SK-N-SH treated with all-trans-retinoic acid at 6 μM for 48 hours (cell line): ENCODE results near the gene NLRP9.

Experiments used
- ATAC-seq: fragments of 200-7000 bp; cut with Tn5 transposase; 3 replicates; pipeline ENCODE4 v1.9.1; 2020; ENCODE audit warnings: mild to moderate bottlenecking, moderate library complexity
- BACH2 ChIP-seq: fragments of 250-450 bp; sonication (Bioruptor Pico); IDR thresholded peaks from 2 replicates; pipeline ENCODE4 v1.9.0; 2021; ENCODE audit warnings: mild to moderate bottlenecking, borderline replicate concordance
- CREB5 ChIP-seq: fragments of 250-450 bp; sonication (Bioruptor Pico); IDR thresholded peaks from 2 replicates; pipeline ENCODE4 v1.5.1; 2020; ENCODE audit warnings: low read depth, mild to moderate bottlenecking, moderate library complexity
- CSDC2 ChIP-seq: fragments of 250-450 bp; sonication (Bioruptor Pico); IDR thresholded peaks from 2 replicates; pipeline ENCODE4 v1.5.0; 2020; ENCODE audit warnings: mild to moderate bottlenecking, moderate library complexity
- CSRNP3 ChIP-seq: fragments of 250-450 bp; sonication (Bioruptor Pico); IDR thresholded peaks from 2 replicates; pipeline ENCODE4 v1.5.1; 2021; ENCODE audit warnings: mild to moderate bottlenecking, moderate library complexity
- GLIS3 ChIP-seq: fragments of 250-450 bp; sonication (Bioruptor Pico); IDR thresholded peaks from 2 replicates; pipeline ENCODE4 v1.5.0; 2020; ENCODE audit warnings: mild to moderate bottlenecking, moderate library complexity
- ISL1 ChIP-seq: fragments of 250-450 bp; sonication (Bioruptor Pico); IDR thresholded peaks from 2 replicates; pipeline ENCODE4 v2.1.2; 2022; ENCODE audit warnings: mild to moderate bottlenecking, moderate library complexity
- OSR1 ChIP-seq: fragments of 250-450 bp; sonication (Bioruptor Pico); IDR thresholded peaks from 2 replicates; pipeline ENCODE4 v1.8.0; 2022; ENCODE audit warnings: moderate library complexity, mild to moderate bottlenecking, inconsistent platforms
- POU6F1 ChIP-seq: fragments of 250-450 bp; sonication (Bioruptor Pico); IDR thresholded peaks from 2 replicates; pipeline ENCODE4 v1.8.0; 2021; ENCODE audit warnings: low read depth, mild to moderate bottlenecking, moderate library complexity, borderline replicate concordance
- PPARA ChIP-seq: fragments of 250-450 bp; sonication (Bioruptor Pico); IDR thresholded peaks from 2 replicates; pipeline ENCODE4 v1.5.0; 2020; ENCODE audit warnings: mild to moderate bottlenecking, borderline replicate concordance
- RARB ChIP-seq: fragments of 250-450 bp; sonication (Bioruptor Pico); IDR thresholded peaks from 2 replicates; pipeline ENCODE4 v1.8.0; 2021; ENCODE audit warnings: mild to moderate bottlenecking, moderate library complexity
- SNAI2 ChIP-seq: fragments of 250-450 bp; sonication (Bioruptor Pico); IDR thresholded peaks from 2 replicates; pipeline ENCODE4 v1.5.0; 2020; ENCODE audit warnings: mild to moderate bottlenecking, moderate library complexity
- TCF4 ChIP-seq: fragments of 250-450 bp; sonication (Bioruptor Pico); IDR thresholded peaks from 2 replicates; pipeline ENCODE4 v1.8.0; 2021; ENCODE audit warnings: mild to moderate bottlenecking, moderate library complexity, borderline replicate concordance
- TOX ChIP-seq: fragments of 250-450 bp; sonication (Bioruptor Pico); IDR thresholded peaks from 2 replicates; pipeline ENCODE4 v1.8.0; 2021; ENCODE audit warnings: mild to moderate bottlenecking, moderate library complexity, borderline replicate concordance
- TSHZ2 ChIP-seq: fragments of 250-450 bp; sonication (Bioruptor Pico); IDR thresholded peaks from 2 replicates; pipeline ENCODE4 v1.5.0; 2020; ENCODE audit warnings: mild to moderate bottlenecking, moderate library complexity
- ZC3H10 ChIP-seq: fragments of 250-450 bp; sonication (Bioruptor Pico); IDR thresholded peaks from 2 replicates; pipeline ENCODE4 v1.5.1; 2021; ENCODE audit warnings: mild to moderate bottlenecking, moderate library complexity
- ZFP3 ChIP-seq: fragments of 250-450 bp; sonication (Bioruptor Pico); IDR thresholded peaks from 2 replicates; pipeline ENCODE4 v1.5.0; 2020; ENCODE audit warnings: mild to moderate bottlenecking, moderate library complexity
- ZFP30 ChIP-seq: fragments of 450-650 bp; formaldehyde crosslinking; IDR thresholded peaks from 2 replicates; pipeline ENCODE4 v1.5.0; 2022; ENCODE audit warnings: mild to moderate bottlenecking, moderate library complexity
- ZNF565 ChIP-seq: fragments of 450-650 bp; formaldehyde crosslinking; conservative IDR thresholded peaks from 2 replicates; pipeline ENCODE4 v1.5.0; 2020; ENCODE audit warnings: low read depth, mild to moderate bottlenecking, moderate library complexity
- ZNF70 ChIP-seq: fragments of 450-650 bp; formaldehyde crosslinking; IDR thresholded peaks from 2 replicates; pipeline ENCODE4 v1.5.0; 2020; ENCODE audit warnings: mild to moderate bottlenecking, moderate library complexity
- ZNF8 ChIP-seq: fragments of 450-650 bp; formaldehyde crosslinking; IDR thresholded peaks from 2 replicates; pipeline ENCODE4 v1.5.0; 2020; ENCODE audit warnings: mild to moderate bottlenecking, moderate library complexity

Gene NLRP9

GRCh38 chr19:55677572-55678028 lies 60.6 kb downstream of the NLRP9 start:
- ATAC-seq, result no peak
- TF ChIP-seq SNAI2 (no peak), BACH2 (CRISPR knock-in tag) (no peak), ZNF70 (CRISPR knock-in tag) (no peak), TOX (CRISPR knock-in tag) (no peak), ZC3H10 (no peak), PPARA (CRISPR knock-in tag) (no peak)

- TF ChIP-seq CREB5 (CRISPR knock-in tag) (no peak), POU6F1 (CRISPR knock-in tag) (no peak), ZNF70 (CRISPR knock-in tag) (no peak), PPARA (CRISPR knock-in tag) (no peak)
Observed at GRCh38 chr19:55676889-55677505, 61.2 kb downstream of the NLRP9 start.

GRCh38 chr19:55676383-55676782 lies 61.8 kb downstream of the NLRP9 start:
- no peak for ATAC-seq
- TF ChIP-seq RARB (CRISPR knock-in tag) (no peak), ZFP3 (CRISPR knock-in tag) (no peak), ZFP30 (CRISPR knock-in tag) (no peak)

More at GRCh38 chr19:55676889-55677505, 61.2 kb downstream of the NLRP9 start:
- no peak for ATAC-seq

GRCh38 chr19:55675661-55676354 lies 62.4 kb downstream of the NLRP9 start:
- TF ChIP-seq ZNF565 (CRISPR knock-in tag) (no peak), TSHZ2 (CRISPR knock-in tag) (no peak), OSR1 (no peak), RARB (CRISPR knock-in tag) (no peak), PPARA (CRISPR knock-in tag) (no peak), ISL1 (CRISPR knock-in tag) (no peak), BACH2 (CRISPR knock-in tag) (no peak), CSRNP3 (CRISPR knock-in tag) (no peak), ZNF70 (CRISPR knock-in tag) (no peak), ZFP3 (CRISPR knock-in tag) (no peak), ZNF8 (no peak), ZFP30 (CRISPR knock-in tag) (no peak), TCF4 (CRISPR knock-in tag) (no peak), ZC3H10 (no peak), GLIS3 (CRISPR knock-in tag) (no peak), SNAI2 (no peak), CSDC2 (CRISPR knock-in tag) (no peak), CREB5 (CRISPR knock-in tag) (no peak), POU6F1 (CRISPR knock-in tag) (no peak)
- TF ChIP-seq, all 23 proteins: peak for 0

More at GRCh38 chr19:55675661-55676354, 62.4 kb downstream of the NLRP9 start:
- ATAC-seq, result no peak
